Hippocampal formation (tissue), 2 donors: Measurements from ENCODE around the gene CAMTA1.

Source experiments
- DNase-seq, 2 donors: peaks; one replicate each; lab custom pipeline; 2025; lab: John Stamatoyannopoulos, UW

Gene CAMTA1

GRCh38 chr1:6776895-6777294 lies 8.4 kb upstream of the CAMTA1 start:
- DNase-seq, result no peak

- no peak for DNase-seq
Measured at GRCh38 chr1:6777813-6778212, 7.4 kb upstream of the CAMTA1 start.

- no peak for DNase-seq
Measured at GRCh38 chr1:6779089-6779805, 6.0 kb upstream of the CAMTA1 start.

GRCh38 chr1:6782151-6782550 lies 3.1 kb upstream of the CAMTA1 start:
- DNase-seq, result no peak

- DNase-seq, result no peak
Measured at GRCh38 chr1:6783221-6783620, 2.0 kb upstream of the CAMTA1 start.

- DNase-seq, result no peak
Measured at GRCh38 chr1:6783936-6784559, 1.2 kb upstream of the CAMTA1 start.

GRCh38 chr1:6784560-6785317 lies 515 bp upstream of the CAMTA1 start:
- DNase-seq, result peak; percentile 99 to 100

- DNase-seq, result peak in 1 of 2 donors; percentile 36
Measured at GRCh38 chr1:6785728-6786505, 663 bp downstream of the CAMTA1 start.

- DNase-seq, result no peak
Measured at GRCh38 chr1:6788946-6789345, 3.7 kb downstream of the CAMTA1 start.

- no peak for DNase-seq
Measured at GRCh38 chr1:6790146-6790545, 4.9 kb downstream of the CAMTA1 start.

GRCh38 chr1:6794164-6794563 lies 8.9 kb downstream of the CAMTA1 start:
- DNase-seq, result peak in 1 of 2 donors; percentile 42

- no peak for DNase-seq
Measured at GRCh38 chr1:6795203-6795602, 9.9 kb downstream of the CAMTA1 start.

GRCh38 chr1:6795661-6796060 lies 10.4 kb downstream of the CAMTA1 start:
- DNase-seq, result no peak

GRCh38 chr1:6796095-6796494 lies 10.8 kb downstream of the CAMTA1 start:
- DNase-seq, result no peak

GRCh38 chr1:6799499-6799898 lies 14.2 kb downstream of the CAMTA1 start:
- DNase-seq, result no peak

GRCh38 chr1:6800745-6801144 lies 15.5 kb downstream of the CAMTA1 start:
- DNase-seq, result no peak

- no peak for DNase-seq
Measured at GRCh38 chr1:6801199-6801598, 15.9 kb downstream of the CAMTA1 start.

- no peak for DNase-seq
Measured at GRCh38 chr1:6801966-6802365, 16.7 kb downstream of the CAMTA1 start.

- no peak for DNase-seq
Measured at GRCh38 chr1:6802454-6802853, 17.2 kb downstream of the CAMTA1 start.

- no peak for DNase-seq
Measured at GRCh38 chr1:6802893-6803292, 17.6 kb downstream of the CAMTA1 start.

GRCh38 chr1:6803357-6803756 lies 18.1 kb downstream of the CAMTA1 start:
- no peak for DNase-seq

- no peak for DNase-seq
Measured at GRCh38 chr1:6805004-6805416, 19.8 kb downstream of the CAMTA1 start.
